Measurements from ENCODE around the gene TBCD.
"Not testable (repeated sequence)": the region's sequence is repeated elsewhere in the genome, so short reads cannot be mapped to it uniquely, and the experiment has no call there.

TBCD gene

DNA sequence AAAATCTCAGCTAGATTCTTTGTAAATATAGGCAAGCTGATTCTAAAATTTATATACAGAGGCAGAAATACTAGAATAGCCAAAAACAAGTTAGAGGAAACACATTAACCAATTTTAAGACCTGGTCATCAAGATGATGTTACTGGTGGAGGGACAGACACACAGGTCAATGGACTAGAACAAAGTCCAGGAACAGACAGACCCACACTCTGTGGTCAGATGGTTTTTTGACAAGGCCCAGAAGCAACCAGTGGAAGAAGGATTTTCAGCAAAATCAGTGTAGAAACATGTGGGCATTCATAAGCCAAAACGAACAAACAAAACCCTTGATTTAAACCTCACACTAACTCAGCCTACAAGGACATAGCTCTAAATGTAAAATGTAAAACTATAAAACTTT is 227.9 kb downstream of the TBCD start:
- no peak for DNase-seq

DNA sequence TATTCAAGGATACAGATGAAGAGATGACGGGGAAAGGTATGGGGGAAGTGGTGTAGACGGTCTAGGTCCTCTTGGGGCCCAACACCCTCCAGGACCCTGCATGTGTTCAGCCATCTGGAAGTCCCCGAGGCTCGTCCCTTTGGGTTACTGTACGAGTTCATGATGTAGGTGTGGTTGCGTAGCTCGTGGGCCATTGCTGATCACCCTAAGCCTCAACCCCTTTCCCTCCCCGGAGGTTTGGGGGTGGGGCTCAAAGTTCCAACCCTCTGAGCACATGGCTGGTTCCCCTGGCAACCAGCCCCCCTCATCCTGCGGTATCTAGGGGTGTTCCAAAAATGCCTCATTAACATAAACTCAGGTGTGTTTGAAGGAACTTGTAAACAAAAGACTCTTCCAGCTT is 228.8 kb downstream of the TBCD start:
- no peak for DNase-seq

DNA sequence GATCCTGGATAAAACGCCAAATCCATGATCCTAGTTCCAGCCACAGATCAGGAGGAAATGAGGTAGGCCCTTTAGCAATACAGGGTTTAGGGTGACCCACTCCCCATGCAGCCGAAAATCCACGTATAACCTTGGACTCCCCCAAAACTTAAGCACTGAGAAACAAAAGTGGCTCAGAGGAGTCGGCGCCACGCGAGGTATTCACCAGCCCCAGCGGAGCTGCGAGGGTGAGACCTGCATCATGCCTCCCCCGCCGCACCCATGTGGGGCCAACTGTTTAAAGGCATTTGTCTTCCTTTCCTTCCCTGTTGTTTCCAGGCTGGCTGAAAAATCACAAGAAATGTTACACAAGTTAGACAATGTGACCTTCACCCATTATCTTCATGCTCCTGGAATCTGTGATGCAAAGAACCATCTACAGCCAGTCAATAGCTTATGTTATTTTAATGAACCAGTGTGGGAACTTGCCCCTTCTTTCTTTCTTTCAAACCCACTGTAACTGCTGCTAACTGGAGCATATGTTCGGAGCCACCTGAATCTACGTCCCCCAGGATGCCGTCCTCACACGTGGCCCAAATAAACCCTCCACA is 229.4 kb downstream of the TBCD start:
- no peak for DNase-seq

DNA sequence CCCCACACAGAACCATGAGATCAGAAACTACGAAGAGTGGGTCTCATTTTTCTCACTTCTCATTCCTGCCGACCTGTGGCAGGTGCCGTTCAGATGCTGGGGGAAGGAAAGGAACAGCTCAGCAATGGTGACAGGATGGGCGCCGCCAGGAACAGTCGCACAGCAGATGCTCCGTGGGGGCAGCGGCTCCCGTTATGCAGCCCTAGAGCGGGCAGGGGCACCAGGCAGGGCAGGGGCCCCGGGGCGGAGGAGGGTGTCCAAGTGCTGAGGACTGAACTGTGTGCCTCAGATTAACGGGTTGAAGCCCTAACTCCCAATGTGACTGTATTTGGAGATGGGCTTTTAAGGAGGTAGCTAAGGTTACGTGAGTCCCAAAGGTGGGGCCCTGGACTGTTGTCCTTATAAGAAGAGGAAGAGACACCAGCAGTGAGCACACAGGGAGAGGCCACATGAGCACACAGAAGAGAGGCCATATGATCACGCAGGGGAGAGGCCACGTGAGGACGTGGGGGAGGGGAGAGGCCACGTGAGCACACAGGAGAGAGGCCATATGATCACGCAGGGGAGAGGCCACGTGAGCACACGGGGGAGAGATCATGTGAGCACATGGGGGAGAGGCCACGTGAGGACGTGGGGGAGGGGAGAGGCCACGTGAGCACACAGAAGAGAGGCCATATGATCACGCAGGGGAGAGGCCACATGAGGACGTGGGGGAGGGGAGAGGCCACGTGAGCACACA is 231.8 kb downstream of the TBCD start:
- no peak for DNase-seq

DNA sequence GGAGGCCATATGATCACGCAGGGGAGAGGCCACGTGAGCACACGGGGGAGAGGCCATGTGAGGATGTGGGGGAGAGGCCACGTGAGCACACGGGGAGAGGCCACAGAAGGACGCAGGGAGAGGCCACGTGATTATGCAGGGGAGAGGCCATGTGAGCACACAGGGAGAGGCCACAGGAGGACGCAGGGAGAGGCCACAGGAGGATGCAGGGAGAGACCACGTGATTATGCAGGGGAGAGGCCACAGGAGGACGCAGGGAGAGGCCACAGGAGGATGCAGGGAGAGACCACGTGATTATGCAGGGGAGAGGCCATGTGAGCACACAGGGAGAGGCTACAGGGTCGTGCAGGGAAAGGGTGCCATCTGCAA is 232.4 kb downstream of the TBCD start:
- DNase-seq: not testable (repeated sequence)

DNA sequence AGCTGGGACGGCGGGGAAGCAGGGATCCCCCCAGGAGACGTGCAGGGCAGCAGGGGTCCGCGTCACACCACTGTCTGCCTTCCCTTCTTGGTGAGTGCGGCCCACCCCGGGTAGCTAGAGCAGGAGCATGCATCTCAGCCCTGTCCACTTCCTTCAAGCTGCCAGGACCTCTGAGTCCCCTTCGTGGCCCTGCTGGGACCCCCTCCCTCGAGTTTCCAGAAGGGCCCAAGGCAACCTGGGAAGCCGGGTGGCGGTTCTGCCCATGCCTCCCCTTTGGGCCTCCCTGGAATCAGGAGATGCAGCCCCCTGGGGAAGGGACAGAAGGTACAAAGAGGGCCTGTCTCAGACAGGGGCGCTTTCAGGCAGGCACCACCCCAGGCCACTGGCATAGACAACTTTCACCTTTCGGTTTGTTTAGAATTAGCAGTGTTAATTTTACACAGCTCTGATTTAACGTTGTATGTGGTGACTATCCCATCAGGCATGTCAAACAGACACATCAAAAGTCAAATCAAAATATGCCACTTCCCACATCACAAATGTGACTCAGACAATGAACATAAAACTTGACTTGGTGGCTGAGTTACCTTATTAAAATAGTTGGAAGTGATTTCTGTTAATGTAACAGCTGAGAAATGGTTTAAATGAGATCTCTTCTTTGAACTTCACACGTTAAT is 233.0 kb downstream of the TBCD start:
- DNase-seq: no peak

DNA sequence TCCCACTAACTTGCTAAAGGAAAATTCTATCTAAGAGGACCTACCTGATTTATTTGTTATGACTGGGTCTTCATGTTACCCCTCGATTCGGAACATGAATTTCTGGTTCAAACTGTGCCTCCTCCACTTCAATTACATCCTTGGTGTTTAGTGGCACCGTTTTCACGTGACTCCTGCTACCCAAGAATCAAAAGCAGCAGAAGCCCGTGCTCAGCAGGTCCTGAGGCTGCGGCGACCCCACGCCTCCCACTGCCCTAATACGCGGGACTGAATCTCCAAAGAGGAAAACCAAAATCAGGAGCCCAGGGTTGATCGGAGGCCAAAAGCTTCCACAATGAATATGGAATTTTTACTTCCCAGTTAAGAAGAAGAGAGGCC is 233.6 kb downstream of the TBCD start:
- DNase-seq: no peak

DNA sequence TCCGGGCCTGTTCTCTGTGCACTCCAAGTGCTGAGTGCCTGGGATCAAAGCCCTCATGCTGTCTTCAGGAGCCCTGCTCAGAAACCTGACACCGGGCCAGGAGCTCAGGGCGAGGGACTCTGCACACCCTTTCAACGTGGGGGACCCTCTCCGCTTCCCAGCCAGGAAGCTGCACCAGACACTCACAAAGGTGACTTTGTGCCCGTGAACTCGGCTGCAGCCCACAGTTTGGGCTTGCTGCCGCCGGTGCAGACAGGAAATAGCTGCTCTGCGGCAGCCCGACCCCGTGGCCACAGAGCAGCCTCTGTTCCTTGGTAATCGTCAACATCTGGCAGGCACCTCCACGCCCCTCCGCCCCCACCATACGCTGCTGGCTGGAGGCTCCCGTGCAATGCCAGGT is 234.1 kb downstream of the TBCD start:
- DNase-seq: peak; percentile 68

DNA sequence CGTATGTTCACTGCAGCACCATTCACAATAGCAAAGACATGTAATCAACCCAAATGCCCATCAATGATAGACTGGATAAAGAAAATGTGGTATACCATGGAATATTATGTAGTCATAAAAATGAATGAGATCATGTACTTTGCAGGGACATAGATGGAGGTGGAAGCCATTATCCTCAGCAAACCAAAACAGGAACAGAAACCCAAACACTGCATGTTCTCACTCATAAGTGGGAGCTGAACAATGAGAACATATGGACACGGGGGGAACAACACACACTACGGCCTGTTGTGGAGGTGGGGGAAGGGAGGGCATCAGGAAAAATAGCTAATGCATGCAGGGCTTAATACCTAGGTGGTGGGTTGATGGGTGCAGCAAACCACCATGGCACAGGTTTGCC is 237.2 kb downstream of the TBCD start:
- not testable (repeated sequence) for DNase-seq

DNA sequence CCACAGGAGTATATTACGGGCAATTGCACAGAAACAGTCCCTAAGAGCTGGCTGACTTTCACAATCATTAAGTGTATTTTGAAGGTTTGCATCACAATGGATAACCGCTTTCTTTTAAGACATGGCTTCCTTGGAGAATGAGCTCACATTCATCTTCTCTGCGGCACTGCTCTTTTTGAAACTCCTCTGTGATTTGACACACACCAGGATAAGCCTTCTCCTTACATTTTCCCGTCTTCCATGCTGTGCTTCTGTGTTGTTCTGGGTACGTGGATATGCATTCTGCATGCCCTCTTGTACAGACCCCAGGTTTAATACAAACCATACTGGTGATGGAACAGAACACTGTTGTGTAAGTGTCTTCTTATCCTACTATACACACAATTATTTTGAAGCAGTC is 238.0 kb downstream of the TBCD start:
- DNase-seq: no peak

DNA sequence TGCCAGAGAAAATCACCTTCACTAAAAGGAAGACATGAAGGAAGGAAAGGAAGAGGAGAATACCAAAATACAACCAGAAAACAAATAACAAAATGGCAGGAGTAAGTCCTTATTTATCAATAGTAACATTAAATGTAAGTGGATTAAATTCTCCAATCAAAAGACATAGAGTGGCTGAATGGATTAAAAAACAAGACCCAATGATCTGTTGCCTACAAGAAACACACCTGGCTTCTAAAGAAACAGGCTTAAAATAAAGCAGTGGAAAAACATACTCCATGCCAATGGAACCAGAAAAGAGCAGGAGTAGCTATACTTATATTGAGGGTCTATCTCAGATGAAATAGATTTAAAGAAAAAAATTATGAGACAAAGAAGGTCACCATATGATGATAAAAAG is 241.1 kb downstream of the TBCD start:
- DNase-seq: no peak
